ENCODE measurements around the gene DNMBP.
"Not testable (repeated sequence)": the region's sequence is repeated elsewhere in the genome, so short reads cannot be mapped to it uniquely, and the experiment has no call there.

Gene DNMBP

DNA sequence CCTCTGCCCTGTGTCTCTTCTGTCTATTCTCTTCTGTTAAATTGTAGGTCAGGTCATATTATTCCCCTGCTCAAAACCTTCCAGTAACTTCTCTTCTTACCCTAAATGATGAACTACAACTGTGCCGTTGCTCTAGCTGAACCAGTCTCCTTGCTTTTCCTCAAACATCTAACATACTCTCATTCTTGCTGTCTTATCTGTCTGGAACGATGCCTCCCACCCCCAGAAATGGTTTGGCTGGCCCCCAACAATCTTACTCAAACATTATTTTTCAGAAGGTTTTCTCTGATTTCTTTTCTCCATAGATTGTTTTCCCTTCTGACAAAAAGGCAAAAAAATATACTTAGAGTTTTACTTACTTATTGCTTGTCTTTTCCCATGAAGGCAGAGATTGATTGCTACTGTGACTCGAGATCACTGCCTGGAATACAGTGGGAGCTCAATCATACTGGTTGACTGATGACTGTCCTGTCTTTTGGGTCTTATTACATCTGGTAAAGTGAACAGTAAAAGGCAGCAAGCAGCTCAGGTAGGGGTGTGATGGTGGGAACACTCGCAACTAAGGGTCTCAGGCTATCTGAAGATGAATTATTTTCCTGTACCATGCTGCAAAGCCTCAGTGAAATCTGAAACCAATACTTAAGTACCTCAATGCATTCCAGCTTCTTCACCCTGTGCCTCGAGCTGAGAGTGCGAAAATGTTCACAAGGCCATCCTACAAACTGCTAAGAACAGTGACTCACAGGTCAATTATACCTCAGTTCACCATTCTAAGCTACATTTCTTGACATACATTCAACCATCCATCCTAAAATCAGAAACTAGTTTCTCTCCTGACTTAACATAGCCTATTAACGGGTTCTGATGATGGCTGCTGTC is 67.6 kb downstream of the DNMBP start:
- peaks cover 4 to 13% of the 10 kb centered on the region in 2 donors for H3K4me1 ChIP-seq (ENCODE audit: control insufficient read depth in 1 of 2, insufficient read depth in 2 of 2, low read length in 2 of 2)
- no peaks in the 10 kb centered on the region for H3K36me3 ChIP-seq (ENCODE audit: control insufficient read depth in 1 of 2, insufficient read depth in 2 of 2, low read length in 2 of 2)
- no peak overlapping the region for H3K4me3 ChIP-seq (ENCODE audit: low read depth in 1 of 2, low read length in 2 of 2)
- H3K9me3 ChIP-seq (ENCODE audit: control insufficient read depth in 1 of 2, low read length in 2 of 2) = no peaks in the 10 kb centered on the region
- H3K27me3 ChIP-seq (ENCODE audit: low read depth, low read length) = no peaks in the 10 kb centered on the region
- H3K27ac ChIP-seq (ENCODE audit: low read length) = no peak overlapping the region

DNA sequence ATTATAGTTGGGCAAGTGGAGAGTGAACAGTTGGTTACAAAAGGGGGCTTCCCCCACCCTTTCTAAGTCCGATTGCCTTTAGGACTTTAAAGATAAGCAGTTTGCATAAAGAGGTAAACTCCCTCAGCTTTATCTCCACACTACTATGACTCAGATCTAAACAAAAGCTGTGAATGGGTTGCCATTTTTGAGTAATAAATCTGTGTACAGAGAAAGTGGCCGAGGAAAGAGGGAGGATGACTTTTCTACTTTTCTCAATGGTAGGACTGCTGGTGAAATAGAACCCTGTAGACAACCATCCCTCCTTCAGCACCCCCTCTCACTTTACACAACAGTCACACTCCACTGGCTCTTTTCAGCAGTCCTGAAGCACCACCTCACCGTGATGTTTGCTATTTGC is 71.2 kb downstream of the DNMBP start:
- H3K27ac ChIP-seq (ENCODE audit: low read length) = no peak overlapping the region
- H3K36me3 ChIP-seq (ENCODE audit: control insufficient read depth in 1 of 2, insufficient read depth in 2 of 2, low read length in 2 of 2) = no peaks in the 10 kb centered on the region
- H3K4me3 ChIP-seq (ENCODE audit: low read depth in 1 of 2, low read length in 2 of 2) = no peak overlapping the region
- H3K27me3 ChIP-seq (ENCODE audit: low read depth, low read length) = no peaks in the 10 kb centered on the region
- H3K4me1 ChIP-seq (ENCODE audit: control insufficient read depth in 1 of 2, insufficient read depth in 2 of 2, low read length in 2 of 2) = no peaks in the 10 kb centered on the region
- H3K9me3 ChIP-seq (ENCODE audit: control insufficient read depth in 1 of 2, low read length in 2 of 2) = no peaks in the 10 kb centered on the region

DNA sequence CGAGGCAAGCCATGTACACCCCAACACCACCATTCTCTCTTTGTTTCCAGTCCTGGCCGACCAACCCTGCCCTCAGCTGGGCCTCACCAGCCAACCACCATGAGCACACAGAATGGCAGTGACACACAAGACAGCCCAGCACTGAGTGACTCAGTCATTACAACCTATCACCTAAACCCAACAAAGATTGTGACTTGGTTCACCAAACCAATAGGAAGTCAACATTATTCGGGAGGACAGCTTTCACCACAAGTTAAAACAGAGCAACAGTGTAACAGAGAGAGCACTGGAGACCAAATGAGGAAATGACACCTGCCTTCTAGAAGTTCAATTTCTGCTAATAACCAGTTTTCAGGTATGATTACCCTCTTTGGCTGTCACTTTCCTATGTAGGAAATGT is 72.1 kb downstream of the DNMBP start:
- H3K36me3 ChIP-seq (ENCODE audit: control insufficient read depth in 1 of 2, insufficient read depth in 2 of 2, low read length in 2 of 2) = no peaks in the 10 kb centered on the region
- no peak overlapping the region for H3K27ac ChIP-seq (ENCODE audit: low read length)
- H3K4me1 ChIP-seq (ENCODE audit: control insufficient read depth in 1 of 2, insufficient read depth in 2 of 2, low read length in 2 of 2) = no peaks in the 10 kb centered on the region
- H3K4me3 ChIP-seq (ENCODE audit: low read depth in 1 of 2, low read length in 2 of 2) = no peak overlapping the region
- no peaks in the 10 kb centered on the region for H3K27me3 ChIP-seq (ENCODE audit: low read depth, low read length)
- H3K9me3 ChIP-seq (ENCODE audit: control insufficient read depth in 1 of 2, low read length in 2 of 2) = no peaks in the 10 kb centered on the region

DNA sequence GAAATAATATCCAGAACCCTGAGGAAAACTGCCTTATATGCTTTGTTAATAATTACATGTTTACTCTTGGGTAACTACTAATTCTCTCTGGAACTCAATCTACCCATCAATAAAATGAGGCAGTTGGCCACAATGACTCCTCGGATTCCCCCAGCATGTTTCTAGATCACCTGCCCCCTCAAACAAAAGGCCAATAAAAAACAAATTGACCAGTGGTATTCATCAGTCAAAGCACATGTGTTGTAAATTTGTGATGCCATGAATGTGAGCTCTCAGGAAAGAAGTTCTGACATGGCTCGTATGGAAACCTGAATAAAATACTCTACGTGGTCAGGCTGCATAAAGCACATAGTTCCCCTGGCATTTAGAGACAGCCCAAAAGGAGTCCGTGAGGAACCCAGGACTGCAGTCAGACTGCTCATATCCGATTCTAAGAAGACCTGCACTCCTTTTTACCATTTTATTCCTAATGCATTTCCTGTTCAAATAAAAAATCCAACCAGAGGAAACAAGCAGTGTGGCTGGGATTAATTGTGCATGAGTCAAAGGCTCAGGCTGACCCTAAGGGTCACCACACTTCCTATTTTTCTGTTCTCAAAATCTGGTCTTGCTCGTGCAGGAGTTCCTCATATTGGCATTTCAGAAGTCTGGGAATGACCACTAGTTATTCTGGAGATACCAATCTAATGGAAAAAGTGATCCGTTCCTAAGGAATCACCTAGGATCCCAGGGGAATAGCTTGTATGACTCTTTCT is 77.4 kb downstream of the DNMBP start:
- peaks cover 8 to 21% of the 10 kb centered on the region in 2 donors for H3K4me1 ChIP-seq (ENCODE audit: control insufficient read depth in 1 of 2, insufficient read depth in 2 of 2, low read length in 2 of 2)
- H3K36me3 ChIP-seq (ENCODE audit: control insufficient read depth in 1 of 2, insufficient read depth in 2 of 2, low read length in 2 of 2); H3K27me3 ChIP-seq (ENCODE audit: low read depth, low read length); H3K9me3 ChIP-seq (ENCODE audit: control insufficient read depth in 1 of 2, low read length in 2 of 2): not testable (repeated sequence)
- peak overlapping the region in 1 of 2 donors; percentile 47 for H3K4me3 ChIP-seq (ENCODE audit: low read depth in 1 of 2, low read length in 2 of 2)
- peak overlapping the region; percentile 81 for H3K27ac ChIP-seq (ENCODE audit: low read length)

DNA sequence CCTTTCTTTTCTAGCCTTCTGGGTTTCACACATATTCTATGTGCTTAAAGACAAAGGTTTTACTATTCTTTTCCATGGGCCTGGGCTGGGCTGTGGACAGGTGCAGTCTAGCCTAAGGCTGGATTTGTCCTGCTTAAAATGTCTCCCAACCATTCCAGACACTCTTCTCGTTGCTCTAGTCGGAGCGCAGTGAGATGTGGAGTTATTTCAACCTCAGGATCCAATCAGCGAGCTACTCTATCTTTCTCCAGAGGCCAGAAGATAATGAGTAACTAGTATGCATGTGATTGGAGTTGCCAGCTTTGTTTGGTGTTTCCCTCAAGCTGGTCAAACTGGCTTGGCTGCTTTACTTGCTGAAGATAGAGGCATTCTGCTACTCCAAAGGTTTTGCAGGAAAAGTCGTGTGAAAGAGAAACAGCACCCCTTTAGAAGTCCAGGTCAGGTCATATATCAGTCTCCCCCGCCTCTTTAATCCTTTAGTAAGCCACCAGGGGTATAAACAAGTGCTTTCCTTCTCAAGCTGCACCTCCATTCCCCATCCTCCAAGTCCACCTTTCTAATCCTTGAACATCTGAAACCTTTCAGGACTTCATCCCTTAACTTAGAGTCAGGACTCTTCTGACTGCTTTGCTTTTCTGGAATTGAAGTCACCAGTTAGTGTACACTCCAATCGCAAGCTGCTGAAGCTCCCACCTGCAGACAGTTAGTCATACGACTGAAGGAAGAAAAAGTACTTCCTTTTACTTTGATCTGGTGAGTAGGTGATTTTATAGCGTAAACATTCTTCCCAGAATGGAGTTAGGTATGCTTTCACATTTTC is 78.8 kb downstream of the DNMBP start:
- H3K27me3 ChIP-seq (ENCODE audit: low read depth, low read length) = no peaks in the 10 kb centered on the region
- H3K4me1 ChIP-seq (ENCODE audit: control insufficient read depth in 1 of 2, insufficient read depth in 2 of 2, low read length in 2 of 2) = peaks cover 18 to 32% of the 10 kb centered on the region in 2 donors
- H3K9me3 ChIP-seq (ENCODE audit: control insufficient read depth in 1 of 2, low read length in 2 of 2) = no peaks in the 10 kb centered on the region
- H3K27ac ChIP-seq (ENCODE audit: low read length) = peak overlapping the region; percentile 81
- peak overlapping the region in 1 of 2 donors; percentile 61 for H3K4me3 ChIP-seq (ENCODE audit: low read depth in 1 of 2, low read length in 2 of 2)
- H3K36me3 ChIP-seq (ENCODE audit: control insufficient read depth in 1 of 2, insufficient read depth in 2 of 2, low read length in 2 of 2) = no peaks in the 10 kb centered on the region

DNA sequence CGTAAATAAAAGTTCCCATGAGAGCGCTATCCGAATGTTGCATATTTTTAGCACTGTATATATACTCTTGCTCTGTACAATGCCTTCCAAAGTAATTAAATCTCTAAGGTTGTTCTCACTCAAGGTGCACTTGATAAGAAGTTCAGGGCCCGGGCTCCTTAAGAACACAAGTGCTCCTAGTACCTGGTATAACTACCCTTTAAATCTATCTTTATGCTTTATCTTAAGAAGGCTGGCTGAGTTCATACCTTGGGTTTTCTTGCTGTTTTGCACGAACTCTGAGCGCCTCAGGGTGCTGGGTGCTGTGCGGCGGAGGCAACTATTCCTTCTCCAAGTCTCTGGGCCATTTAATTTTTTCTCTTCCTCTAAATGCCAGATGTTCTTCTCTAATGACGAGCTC is 80.4 kb downstream of the DNMBP start:
- no peaks in the 10 kb centered on the region for H3K27me3 ChIP-seq (ENCODE audit: low read depth, low read length)
- peak overlapping the region in 1 of 2 donors; percentile 61 for H3K4me3 ChIP-seq (ENCODE audit: low read depth in 1 of 2, low read length in 2 of 2)
- no peaks in the 10 kb centered on the region for H3K9me3 ChIP-seq (ENCODE audit: control insufficient read depth in 1 of 2, low read length in 2 of 2)
- peak overlapping the region; percentile 71 for H3K27ac ChIP-seq (ENCODE audit: low read length)
- no peaks in the 10 kb centered on the region for H3K36me3 ChIP-seq (ENCODE audit: control insufficient read depth in 1 of 2, insufficient read depth in 2 of 2, low read length in 2 of 2)
- H3K4me1 ChIP-seq (ENCODE audit: control insufficient read depth in 1 of 2, insufficient read depth in 2 of 2, low read length in 2 of 2) = peaks cover 18 to 32% of the 10 kb centered on the region in 2 donors

DNA sequence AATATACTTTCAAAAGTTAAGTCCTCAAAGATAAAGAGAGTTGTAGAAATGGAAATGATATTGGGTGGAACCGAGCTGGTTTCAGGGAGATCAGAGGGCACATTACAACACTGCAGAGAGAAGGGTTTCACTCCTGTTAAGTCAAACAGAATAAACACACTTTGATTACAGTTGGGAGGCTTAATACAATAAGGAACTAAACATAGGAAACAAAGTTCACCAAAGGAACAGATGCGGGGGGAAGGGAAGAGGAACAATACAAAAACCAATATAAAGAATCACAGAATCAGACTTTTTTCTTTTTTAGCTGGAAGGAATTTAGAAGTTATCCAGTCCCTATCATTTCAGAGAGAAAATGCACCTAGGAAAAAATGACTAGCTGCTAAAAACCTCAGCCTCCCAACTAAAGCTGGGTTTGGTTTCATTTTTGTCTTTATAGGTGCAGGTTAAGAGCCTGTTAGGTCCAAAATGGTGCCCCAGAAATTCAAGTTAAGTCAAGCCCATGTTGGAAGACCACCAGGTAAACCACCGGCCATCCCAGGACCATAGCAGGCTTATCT is 81.9 kb downstream of the DNMBP start:
- Histone ChIP-seq H3K9me3 (ENCODE audit: control insufficient read depth in 1 of 2, low read length in 2 of 2) (no peaks in the 10 kb centered on the region), H3K36me3 (ENCODE audit: control insufficient read depth in 1 of 2, insufficient read depth in 2 of 2, low read length in 2 of 2) (no peaks in the 10 kb centered on the region), H3K27ac (ENCODE audit: low read length) (peak overlapping the region; percentile 90), H3K4me1 (ENCODE audit: control insufficient read depth in 1 of 2, insufficient read depth in 2 of 2, low read length in 2 of 2) (peaks cover 18 to 32% of the 10 kb centered on the region in 2 donors), H3K27me3 (ENCODE audit: low read depth, low read length) (no peaks in the 10 kb centered on the region), H3K4me3 (ENCODE audit: low read depth in 1 of 2, low read length in 2 of 2) (peak overlapping the region in 1 of 2 donors; percentile 58)

DNA sequence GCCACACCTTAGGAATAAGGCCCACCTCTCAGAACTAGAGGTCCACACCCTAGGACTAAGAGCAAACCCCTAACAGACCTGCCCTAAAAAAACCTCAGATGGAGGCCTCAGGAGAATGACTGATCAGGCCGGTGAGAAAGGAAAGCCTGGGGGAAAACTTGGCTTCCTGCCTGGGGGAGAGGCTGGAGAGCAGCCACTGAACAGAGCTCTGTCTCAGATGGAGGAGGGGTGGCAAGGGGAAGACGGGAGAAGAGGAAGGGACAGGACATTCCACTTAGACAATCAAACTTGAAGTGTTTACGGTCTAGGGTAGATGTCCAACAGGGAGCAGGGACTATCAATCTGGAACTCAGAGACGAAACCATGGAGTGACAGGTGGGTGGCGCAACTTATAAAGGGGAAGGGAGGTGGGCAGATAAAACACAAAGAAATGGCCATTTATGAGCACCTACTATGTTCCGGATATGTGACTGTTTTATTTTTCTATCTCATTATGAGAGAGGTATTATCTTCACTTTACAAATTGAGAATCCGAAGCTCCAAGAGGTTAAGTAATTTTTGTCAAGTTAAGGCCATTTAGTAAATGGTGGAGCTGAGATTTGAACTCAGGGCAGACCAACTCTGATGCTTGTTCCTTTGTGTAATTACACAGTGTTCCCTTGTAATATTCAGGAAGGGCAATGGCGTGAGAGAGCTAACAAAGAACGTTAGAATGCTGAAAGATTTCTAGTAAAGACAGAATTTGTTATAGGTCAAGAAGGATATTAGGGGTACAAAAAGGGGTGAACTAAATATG is 82.6 kb downstream of the DNMBP start:
- Histone ChIP-seq H3K27me3 (ENCODE audit: low read depth, low read length) (no peaks in the 10 kb centered on the region), H3K36me3 (ENCODE audit: control insufficient read depth in 1 of 2, insufficient read depth in 2 of 2, low read length in 2 of 2) (no peaks in the 10 kb centered on the region), H3K4me3 (ENCODE audit: low read depth in 1 of 2, low read length in 2 of 2) (peak overlapping the region; percentile 11 to 58), H3K27ac (ENCODE audit: low read length) (peak overlapping the region; percentile 90), H3K9me3 (ENCODE audit: control insufficient read depth in 1 of 2, low read length in 2 of 2) (no peaks in the 10 kb centered on the region), H3K4me1 (ENCODE audit: control insufficient read depth in 1 of 2, insufficient read depth in 2 of 2, low read length in 2 of 2) (peaks cover 16 to 30% of the 10 kb centered on the region in 2 donors)

DNA sequence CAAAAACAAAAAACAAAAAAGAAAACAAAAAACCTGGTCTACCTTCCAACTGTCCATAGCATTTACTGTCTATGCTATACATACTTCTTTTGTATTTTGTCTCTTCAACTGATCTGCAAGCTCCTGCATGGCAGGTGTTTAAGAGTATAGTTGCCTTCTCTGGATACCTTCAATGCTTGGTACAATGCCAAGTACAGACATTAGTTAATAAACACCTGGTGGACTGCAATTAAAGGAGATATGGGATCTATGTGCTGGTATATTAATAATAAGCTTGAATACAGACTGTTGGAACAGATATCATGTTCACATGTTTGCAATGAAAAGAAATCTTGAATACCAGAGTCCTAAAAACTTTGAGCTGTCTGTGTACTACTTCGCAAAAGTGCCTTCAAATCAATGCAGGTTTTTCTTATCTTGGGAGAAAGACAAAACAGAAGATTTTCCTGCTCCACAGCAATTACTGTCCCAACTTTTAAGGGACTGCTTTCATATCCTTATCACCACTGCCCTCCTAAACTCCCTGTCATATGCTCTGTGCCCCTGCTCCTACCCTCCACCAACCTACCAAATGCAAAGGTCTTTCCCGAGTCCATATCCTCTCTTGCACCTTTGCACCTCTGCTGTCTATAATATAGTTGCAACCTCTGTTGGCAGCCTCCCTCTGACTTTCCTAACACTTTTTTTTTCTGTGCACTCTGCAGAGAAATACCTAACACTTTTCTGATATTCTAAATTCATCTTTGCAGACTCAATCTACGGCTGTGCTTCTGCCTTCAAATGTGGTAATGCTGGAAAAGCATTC is 85.1 kb downstream of the DNMBP start:
- Histone ChIP-seq H3K9me3 (ENCODE audit: control insufficient read depth in 1 of 2, low read length in 2 of 2) (no peaks in the 10 kb centered on the region), H3K4me3 (ENCODE audit: low read depth in 1 of 2, low read length in 2 of 2) (peak overlapping the region in 1 of 2 donors; percentile 7), H3K27me3 (ENCODE audit: low read depth, low read length) (no peaks in the 10 kb centered on the region), H3K27ac (ENCODE audit: low read length) (no peak overlapping the region), H3K4me1 (ENCODE audit: control insufficient read depth in 1 of 2, insufficient read depth in 2 of 2, low read length in 2 of 2) (peaks cover 14 to 29% of the 10 kb centered on the region in 2 donors), H3K36me3 (ENCODE audit: control insufficient read depth in 1 of 2, insufficient read depth in 2 of 2, low read length in 2 of 2) (no peaks in the 10 kb centered on the region)

DNA sequence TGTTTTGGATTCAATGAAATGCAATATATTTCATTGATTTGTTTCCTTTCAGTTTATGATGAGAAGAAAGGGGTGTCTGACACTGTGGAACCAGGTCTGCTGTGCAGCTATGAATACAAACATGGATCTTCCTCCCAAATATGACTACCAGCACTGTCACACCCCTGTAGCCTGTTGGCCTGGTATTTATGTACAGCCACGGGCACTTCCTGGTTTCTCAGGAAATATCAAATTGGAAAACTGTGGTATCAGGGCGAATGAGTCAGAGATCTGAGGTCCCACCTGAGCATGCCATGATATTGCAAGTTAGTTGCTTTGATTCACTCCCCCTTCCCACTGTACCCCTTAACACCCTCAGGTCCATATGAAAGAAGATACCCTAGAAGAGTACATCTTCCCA is 87.8 kb downstream of the DNMBP start:
- Histone ChIP-seq H3K27ac (ENCODE audit: low read length) (no peak overlapping the region), H3K4me3 (ENCODE audit: low read depth in 1 of 2, low read length in 2 of 2) (no peak overlapping the region), H3K36me3 (ENCODE audit: control insufficient read depth in 1 of 2, insufficient read depth in 2 of 2, low read length in 2 of 2) (no peaks in the 10 kb centered on the region), H3K27me3 (ENCODE audit: low read depth, low read length) (no peaks in the 10 kb centered on the region), H3K9me3 (ENCODE audit: control insufficient read depth in 1 of 2, low read length in 2 of 2) (no peaks in the 10 kb centered on the region), H3K4me1 (ENCODE audit: control insufficient read depth in 1 of 2, insufficient read depth in 2 of 2, low read length in 2 of 2) (peaks cover 6 to 13% of the 10 kb centered on the region in 2 donors)

Measured in muscle layer of duodenum (tissue), 2 donors.